CD4-positive, alpha-beta T cell treated with Interferon gamma for 1 hour (primary cell): ENCODE results near the gene FKBP9.
"Not testable (repeated sequence)": the region's sequence is repeated elsewhere in the genome, so short reads cannot be mapped to it uniquely, and the experiment has no call there.

Experiments used
- DNase-seq: peaks from one replicate; pipeline ENCODE4 v3.0.0-alpha.2; 2020

Gene FKBP9, protein sequence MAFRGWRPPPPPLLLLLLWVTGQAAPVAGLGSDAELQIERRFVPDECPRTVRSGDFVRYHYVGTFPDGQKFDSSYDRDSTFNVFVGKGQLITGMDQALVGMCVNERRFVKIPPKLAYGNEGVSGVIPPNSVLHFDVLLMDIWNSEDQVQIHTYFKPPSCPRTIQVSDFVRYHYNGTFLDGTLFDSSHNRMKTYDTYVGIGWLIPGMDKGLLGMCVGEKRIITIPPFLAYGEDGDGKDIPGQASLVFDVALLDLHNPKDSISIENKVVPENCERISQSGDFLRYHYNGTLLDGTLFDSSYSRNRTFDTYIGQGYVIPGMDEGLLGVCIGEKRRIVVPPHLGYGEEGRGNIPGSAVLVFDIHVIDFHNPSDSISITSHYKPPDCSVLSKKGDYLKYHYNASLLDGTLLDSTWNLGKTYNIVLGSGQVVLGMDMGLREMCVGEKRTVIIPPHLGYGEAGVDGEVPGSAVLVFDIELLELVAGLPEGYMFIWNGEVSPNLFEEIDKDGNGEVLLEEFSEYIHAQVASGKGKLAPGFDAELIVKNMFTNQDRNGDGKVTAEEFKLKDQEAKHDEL

GRCh38 chr7:32957326-32958045, at the start of gene FKBP9:
TSS of gene FKBP9 (plus strand) at chr7:32957440. CDS start at chr7:32957574, 134 bp downstream.
- DNase-seq = no peak

- no peak for DNase-seq
Measured at GRCh38 chr7:32910195-32910594, 47.0 kb upstream of the FKBP9 start.

DNA sequence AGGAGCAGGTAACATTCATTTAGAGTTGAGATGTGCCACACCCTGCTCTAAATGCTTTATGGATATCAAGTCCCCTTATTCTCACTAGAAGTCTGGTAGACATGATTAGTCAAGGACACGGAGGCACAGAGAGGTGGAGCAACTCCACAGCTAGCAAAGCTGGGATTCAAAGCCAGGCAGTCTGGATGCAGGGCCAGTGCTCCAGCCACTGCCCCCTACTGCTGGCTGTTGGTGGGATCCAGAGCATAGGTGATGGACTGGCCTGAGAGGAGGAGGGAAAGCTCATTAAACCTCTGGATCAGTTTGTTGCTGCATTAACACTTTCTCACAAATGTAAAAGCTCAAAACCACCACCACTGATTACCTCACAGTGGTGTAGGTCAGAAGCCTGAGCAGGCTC, 43.1 kb upstream of the FKBP9 start:
- no peak for DNase-seq

DNA sequence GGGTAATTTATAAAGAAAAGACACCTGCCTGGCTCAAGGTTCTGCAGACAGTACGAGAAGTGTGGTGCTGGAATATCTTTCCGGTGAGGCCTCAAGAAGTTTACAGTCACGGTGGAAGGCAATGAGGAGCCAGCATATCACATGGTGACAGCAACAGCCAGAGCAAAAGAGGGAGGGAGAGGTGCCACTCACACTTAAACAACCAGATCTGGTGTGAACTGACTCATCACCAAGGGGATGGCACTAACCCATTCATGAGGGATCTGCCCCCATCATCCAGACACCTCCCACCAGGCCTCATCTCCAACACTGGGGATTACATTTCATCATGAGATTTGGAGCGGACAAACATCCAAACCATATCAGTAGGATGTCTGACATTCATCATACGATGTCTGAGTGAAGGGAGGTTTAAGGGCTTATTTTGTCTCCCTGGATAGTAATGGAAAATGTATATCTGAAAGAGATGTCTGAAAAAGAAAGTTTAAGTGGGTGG, 42.2 kb upstream of the FKBP9 start:
- no peak for DNase-seq

GRCh38 chr7:32916006-32916405, 41.2 kb upstream of the FKBP9 start:
- DNase-seq = no peak

- not testable (repeated sequence) for DNase-seq
Measured at GRCh38 chr7:32916994-32917393, 40.2 kb upstream of the FKBP9 start.

DNA sequence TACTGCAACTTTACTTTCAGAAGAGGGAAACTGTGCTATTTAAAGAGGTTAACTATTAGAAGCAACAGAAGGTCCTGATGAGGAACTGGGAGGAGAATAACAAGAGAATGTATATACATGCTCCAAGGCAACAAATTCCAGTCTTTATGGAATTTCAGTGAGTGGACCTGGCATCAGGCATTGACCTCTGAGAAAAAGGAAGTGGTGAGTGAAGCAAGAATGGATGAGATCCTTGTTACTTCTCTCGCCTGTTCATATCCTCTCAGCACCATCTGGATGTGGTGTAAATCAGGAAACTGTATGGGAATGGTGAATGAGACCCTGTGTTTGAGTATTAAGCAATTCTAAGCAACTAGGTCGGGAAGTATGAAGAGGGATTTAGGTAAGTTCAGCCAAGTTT, 35.3 kb upstream of the FKBP9 start:
- DNase-seq = no peak

- no peak for DNase-seq
Measured at GRCh38 chr7:32928785-32929298, 28.4 kb upstream of the FKBP9 start.

DNA sequence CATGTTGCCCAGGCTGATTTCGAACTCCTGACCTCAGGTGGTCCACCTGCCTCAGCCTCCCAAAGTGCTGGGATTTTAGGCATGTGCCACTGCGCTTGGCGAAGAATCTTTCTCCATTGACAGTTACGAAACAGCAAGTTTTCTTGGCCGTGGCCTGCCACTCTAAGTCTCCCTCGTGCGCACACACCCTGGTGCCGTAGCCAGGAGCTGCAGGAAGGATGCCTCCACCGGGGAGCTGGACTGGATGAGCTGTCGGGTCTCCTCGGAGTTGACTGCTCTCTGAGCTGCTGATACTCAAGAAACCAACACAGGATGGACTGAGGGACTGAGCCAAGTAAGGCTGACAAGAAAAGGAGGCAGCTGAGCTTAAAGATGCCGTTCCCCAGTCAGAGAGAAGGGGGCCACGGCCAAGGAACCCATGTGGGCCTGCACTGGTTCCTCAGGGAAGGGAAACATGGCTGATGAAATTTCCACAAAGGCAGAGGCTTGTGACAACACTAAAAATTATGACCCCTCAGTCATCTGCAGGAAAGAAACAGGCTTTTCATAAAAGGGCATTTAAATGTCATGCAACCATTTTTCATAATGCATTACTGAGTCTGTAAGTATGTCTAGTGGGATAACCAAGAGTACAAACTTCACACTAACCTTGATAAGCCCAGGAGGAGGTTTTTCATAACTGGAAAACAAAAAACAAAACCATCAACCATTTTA, 27.7 kb upstream of the FKBP9 start:
- DNase-seq = no peak

- DNase-seq = no peak
Measured at GRCh38 chr7:32930378-32930777, 26.9 kb upstream of the FKBP9 start.

- no peak for DNase-seq
Measured at GRCh38 chr7:32935558-32935957, 21.7 kb upstream of the FKBP9 start.

DNA sequence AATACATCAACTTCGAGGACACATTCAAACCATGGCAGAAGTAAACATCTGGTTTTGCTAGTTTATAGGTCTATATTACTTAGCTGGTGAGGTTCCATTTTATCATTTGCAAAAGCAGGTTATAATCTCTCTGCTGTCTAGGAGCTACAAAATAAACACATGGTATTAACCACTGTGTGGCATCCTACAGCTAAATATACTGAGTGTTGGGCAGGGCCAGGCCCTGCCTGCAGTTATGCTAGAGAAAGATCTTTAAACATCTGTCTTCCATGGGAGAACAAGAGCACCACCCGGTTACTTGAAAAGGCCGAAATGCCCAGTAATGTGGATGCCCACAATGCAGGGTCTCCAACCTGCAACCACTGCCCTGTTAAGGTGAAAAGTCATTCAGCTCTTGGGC, 20.6 kb upstream of the FKBP9 start:
- DNase-seq = no peak

- no peak for DNase-seq
Measured at GRCh38 chr7:32937344-32938174, 19.7 kb upstream of the FKBP9 start.

GRCh38 chr7:32941181-32941580, 16.1 kb upstream of the FKBP9 start:
- no peak for DNase-seq

- DNase-seq = no peak
Measured at GRCh38 chr7:32941681-32942414, 15.4 kb upstream of the FKBP9 start.

GRCh38 chr7:32942415-32943251, 14.6 kb upstream of the FKBP9 start:
- peak; percentile 66 for DNase-seq

GRCh38 chr7:32943252-32944030, 13.8 kb upstream of the FKBP9 start:
- no peak for DNase-seq

DNA sequence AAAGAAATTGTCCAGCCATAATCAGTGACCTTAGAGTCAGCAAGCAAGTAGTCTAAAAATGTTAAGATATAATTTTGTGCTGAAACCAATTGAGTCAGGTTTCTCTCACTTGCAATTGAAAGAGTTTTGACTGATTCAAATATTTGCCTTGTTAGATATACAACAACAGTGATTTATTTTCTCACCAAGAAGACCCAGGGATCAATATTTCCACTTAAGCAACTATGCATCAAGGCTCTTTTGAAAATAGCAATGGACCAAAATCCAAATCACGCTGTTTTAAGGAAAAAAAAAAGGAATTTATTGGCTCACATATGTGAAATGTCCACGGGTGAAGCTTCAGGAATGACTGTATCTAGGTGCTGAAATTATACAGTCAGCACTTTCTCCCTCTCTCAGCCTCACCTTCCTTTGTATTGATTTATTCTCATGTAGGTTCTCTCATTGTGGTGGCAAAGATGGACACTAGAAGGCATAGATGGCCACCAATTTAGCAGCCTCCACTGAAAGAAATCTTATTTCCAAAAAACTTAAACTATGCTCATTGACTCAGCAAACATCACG, 9.7 kb upstream of the FKBP9 start:
- no peak for DNase-seq

DNA sequence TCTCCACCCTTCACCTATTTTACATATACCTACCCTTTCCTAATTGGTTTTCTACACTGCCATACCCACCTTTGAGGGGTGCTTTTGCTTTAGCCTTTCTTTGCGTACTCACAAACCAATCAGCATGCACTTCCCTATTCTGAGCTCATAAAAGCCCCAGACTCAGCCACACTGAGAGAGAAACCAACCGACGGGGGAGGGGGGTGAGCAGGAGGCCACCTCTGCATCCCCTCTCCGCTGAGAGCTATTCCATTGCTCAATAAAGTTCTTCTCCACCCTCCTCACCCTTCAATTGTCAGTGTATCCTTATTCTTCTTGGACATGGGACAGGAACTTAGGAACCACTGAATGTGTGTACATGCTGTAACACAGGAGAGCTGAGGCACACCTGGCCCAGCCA, 9.0 kb upstream of the FKBP9 start:
- DNase-seq = no peak
